Measurements from ENCODE around the gene UQCC5.

UQCC5 gene

DNA sequence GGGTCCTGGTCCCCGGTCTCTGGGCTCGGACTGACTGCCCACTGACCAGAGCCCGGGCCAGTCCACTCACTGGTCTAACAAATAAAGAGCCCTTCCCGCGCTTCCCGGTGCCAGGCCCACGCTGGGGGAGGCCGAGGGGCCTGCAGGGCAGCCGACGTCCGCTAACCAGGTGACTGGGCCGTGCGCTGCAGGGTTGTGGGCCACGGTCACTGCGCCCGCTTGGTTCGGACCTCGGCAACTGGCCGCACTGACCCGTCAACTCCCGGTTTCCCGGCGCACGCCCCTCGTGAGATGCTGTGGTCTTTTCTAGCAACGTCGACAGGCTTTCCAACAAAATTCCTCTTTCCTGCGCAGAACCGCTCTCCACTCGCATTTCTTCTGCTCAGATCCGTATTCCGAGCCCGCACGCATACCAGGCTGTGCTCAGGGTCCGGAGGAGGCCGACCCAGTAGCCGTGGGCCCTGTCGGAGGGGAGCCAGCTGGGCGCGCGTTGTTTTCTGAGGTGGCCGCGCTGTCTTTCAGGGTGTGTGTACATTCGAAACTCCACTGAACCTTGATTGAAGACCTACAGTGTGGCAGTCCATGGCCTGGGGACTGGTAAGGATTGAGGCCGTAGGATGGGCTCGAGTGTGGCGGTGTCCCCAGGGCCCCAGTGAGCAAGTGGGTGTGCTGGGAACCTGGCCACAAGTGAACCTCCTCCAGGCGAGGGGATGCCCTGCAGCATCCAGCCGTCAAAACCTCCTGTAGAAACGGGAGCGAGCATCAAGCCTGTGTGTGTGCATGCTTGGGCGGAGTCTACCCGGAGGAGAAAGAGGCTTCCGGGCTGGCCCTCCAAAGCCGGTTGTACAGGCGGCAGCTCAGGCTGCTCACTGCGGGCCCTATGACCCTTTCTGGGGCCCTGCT lies 1.9 kb upstream of the UQCC5 start:
- DNase-seq (ENCODE audit: low read depth in 2 of 2), result no peak

DNA sequence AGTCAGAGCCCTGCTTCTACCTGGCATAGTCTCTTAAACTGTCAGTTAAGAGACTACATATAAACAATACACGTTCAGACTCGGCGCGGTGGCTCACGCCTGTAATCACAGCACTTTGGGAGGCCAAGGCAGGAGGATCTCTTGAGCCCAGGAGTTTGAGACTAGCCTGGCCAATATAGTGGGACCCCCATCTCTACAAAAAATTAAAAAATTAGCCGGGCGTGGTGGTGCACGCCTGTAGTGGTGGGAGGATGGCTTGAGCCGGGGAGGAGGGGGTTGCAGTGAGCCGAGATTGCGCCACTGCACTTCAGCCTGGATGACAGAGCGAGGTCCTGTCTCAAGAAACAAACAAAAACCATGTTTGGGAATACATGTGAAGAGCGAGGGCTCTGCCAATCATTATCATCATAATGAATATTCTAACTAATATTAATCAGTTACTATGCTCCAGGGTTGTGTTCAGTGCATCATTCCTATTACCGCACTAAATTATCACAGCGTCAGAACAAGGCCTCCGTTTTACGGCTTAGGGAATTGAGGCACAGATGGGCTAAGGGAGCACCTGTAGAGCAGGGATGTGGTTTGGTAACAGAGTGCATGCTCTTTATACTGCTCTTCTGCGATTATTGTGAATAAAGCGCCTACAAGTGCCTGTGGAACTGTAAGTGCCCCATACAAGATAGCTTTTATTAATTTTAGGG lies 844 bp upstream of the UQCC5 start:
- no peak for DNase-seq (ENCODE audit: low read depth in 2 of 2)

DNA sequence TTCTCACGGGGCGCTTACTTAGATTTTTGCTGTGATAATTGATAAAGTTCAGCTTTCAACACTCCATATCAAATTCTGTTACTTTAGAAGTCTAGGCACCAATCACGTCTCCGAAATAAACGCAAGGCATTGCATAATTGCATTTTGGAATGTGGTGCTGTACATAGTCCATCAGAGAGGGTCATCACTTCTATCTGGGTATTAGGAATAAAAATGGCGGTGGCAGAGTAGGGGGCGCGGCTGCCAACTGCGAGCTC lies 365 bp upstream of the UQCC5 start:
- DNase-seq (ENCODE audit: low read depth in 2 of 2), result no peak

DNA sequence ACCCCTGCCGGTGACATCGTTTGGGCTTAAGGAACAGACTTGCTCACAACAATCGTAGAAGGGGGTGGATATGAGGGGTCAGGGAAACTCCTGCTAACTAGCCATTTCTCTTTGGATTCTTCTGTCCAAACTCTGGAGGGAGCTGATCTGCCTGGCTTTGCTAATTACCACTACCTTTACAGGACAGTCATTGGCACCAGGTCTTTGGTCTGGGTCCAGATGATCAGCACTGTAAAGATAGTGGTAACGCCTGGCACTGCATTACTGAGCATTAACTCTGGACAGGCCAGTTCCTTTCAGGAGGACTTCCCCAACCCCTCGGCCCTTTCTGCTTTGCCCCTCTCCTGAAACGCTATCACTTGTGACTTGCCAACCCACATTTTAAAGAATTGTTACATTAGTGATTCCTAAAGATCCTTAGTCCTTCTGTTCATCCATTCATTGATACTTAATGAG lies 788 bp downstream of the UQCC5 start:
- DNase-seq (ENCODE audit: low read depth in 2 of 2), result no peak

DNA sequence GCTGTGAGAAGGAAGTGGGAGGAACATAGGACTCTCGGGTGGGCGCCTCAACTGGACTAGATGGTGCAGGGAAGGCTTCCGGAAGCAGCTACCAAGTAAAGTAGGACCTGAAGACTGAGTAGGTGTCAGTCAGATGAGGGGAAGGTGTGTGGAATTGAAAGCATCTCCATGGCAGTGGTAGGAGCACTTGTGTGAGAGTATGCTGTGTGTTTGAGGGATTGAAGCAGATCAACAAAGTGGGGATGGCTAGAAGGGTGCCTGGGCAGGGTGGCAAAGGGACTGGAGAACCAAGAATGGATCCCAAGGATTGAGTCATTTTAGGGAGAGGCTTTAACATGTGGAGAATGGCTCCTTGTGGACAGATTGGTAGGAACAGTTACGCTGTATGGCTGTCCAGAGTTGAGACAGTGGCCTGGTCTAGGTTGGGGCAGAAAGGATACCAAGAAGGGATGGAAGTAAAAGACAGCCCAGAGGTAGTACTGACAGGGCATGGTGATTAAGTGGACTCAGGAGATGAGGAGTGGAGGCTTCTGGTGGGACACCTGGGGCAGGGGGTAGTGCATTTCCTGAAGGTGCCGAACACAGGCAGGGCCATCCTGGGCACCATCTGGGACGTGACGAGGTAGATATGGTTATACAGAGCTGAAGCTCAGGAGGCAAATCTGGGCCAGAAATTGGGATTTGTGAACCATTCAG lies 1.5 kb downstream of the UQCC5 start:
- no peak for DNase-seq (ENCODE audit: low read depth in 2 of 2)

DNA sequence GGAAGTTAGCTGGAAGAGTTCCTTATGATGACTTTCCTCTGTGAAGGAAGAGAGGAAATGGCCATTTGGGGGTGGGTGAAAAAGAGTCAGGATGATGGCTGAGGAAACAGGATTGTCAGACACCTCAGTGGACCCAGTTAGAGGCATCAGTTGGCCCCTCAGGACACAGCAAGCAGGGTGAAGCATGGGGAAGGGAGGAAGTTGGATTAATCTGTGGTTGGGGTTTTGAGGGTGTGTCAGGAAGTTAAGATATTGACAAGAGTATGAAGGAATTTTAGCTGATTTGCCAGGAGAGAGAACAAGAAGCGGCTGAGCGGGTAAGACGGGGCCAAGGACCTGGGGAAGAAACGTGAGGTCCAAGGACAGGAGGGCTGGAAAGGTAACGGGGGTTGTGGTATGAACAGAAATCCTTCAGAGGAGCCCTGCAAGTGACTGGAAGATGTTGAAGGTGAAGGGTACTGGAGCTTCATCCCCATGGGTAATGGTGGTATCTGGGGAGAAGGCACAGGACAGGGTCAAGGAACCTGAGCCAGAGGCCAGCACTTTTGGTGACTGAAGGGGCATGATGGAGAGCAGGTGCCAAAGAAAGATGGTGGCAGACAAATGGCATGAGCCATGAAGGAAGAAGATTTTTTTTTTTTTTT lies 2.7 kb downstream of the UQCC5 start:
- no peak for DNase-seq (ENCODE audit: low read depth in 2 of 2)

DNA sequence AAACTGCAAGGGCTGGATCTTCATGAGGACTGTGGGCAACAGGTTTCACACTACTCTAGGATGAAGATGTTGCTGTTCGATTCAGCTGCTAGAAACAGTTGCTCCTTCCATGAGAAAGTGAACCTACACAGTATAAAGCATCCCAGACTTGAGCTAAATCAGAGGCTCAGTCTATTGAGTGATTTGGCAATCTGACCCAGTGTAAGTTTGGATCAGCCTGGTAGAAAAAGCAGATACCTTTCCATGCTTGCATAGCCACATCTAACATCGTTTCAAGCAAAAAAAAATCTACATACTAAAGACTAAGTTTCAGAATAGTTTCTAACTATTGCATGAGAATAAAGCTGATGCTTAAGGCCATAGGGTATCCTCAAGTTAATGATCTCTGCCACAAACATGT lies 4.6 kb downstream of the UQCC5 start:
- DNase-seq (ENCODE audit: low read depth in 2 of 2), result no peak

DNA sequence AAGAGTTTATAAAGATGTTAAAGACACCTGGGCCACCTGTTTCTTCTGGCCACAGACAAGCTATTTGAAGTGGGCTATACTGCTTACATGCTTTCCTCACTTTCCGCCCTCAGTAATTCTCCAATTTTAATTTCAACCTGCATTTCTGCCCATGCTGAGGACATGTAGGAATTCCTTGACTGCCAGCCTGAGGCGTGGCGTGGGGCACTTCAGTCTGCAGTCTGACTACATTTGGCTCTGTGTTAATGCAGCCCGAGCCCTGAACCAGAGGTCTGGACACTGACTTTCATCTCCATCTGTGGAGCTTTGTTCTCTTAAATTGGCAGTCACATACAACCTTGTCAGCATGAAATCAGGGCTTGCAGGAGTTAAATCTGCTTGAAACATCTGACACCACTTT lies 8.5 kb downstream of the UQCC5 start:
- no peak for DNase-seq (ENCODE audit: low read depth in 2 of 2)

DNA sequence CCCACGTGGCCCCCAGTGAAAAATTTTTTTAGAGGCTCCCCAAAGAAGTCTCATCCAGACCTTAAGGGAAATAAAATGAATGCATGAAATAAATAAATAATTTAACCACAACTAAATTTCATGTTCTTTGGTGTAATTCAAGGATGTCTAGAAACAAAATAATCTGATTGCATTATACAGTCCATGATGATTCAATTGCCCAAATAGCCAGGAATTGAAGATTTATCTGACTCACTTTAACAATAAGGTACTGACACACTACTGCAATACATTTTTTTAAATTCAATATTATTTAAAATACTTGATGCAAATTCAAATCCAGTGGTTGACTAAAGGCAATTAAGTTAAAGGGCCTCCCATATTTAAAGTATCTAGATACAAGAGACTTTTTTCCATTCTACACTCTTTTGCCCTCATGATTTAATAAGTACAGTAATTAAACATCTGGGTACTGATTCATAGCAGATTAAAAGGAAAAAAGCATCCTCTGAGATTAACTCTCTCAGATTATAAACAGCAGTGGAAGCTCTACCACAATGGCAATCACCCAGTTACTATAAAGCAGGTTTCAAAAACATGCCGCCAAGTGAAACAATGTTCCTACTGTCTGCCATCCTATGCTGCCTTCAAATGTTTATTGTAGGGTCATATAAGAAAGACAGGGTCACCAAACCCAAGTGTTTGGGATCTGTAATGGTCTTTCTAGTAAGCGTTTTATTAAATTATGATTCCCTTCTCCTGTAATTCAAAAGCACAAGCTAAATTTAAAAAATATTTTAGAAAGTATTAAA lies 9.9 kb downstream of the UQCC5 start:
- DNase-seq (ENCODE audit: low read depth in 2 of 2), result no peak

DNA sequence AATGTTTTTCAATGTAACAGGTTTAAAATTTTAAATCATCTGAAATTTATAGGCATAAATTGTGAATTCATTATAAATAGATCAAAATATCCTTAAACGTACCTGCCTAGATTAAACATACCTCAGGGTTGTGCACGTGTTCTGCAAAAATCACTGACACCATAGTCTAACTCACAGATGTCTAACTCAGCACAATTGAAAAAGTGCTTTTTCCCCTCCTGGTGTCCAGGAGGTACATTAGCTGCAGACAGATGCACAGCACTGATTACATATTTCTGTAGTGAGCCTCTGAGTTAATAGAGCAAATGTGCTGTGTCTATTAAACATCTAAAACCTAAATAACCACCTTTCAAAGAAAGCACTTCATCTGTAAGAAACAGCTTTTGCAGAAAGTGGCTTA lies 10.7 kb downstream of the UQCC5 start:
- DNase-seq (ENCODE audit: low read depth in 2 of 2), result no peak

DNA sequence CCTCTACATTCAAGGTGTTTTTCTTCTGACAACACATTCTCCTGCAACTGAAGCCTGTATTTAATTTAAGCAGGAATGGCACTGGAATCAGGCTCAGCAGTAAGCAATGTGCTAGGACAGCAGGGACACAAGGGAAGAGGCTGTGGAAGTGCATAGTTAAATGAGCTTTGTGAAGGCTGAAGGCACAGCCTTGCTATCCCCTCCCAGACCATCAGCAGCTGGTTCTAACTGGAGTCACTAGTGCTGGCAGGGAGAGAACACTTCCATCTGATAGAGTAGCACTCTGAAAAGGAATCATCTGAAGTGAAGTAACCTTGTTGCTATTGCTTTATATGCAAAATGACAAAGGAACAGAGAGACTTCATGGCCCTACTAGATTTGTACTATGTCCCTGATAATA lies 14.7 kb downstream of the UQCC5 start:
- DNase-seq (ENCODE audit: low read depth in 2 of 2), result no peak

DNA sequence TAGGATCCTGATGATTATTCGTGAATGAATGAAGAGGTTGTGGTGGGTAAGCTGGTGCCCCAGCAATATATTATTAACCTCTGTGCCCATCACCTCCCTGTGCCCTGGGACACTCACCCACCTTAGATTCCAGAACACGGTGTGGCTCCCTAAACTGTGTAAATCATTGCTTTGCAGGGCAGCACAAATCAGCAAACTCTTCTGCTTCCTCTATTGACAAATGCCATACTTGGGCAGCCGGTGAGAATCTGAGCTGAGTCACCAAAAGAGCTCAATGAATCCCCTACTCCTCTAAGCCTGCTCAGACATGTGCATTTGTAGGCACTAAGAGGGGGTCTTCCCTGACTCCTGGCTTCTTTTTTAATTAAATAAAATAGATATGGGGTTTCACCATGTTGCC lies 15.7 kb downstream of the UQCC5 start:
- DNase-seq (ENCODE audit: low read depth in 2 of 2), result no peak

DNA sequence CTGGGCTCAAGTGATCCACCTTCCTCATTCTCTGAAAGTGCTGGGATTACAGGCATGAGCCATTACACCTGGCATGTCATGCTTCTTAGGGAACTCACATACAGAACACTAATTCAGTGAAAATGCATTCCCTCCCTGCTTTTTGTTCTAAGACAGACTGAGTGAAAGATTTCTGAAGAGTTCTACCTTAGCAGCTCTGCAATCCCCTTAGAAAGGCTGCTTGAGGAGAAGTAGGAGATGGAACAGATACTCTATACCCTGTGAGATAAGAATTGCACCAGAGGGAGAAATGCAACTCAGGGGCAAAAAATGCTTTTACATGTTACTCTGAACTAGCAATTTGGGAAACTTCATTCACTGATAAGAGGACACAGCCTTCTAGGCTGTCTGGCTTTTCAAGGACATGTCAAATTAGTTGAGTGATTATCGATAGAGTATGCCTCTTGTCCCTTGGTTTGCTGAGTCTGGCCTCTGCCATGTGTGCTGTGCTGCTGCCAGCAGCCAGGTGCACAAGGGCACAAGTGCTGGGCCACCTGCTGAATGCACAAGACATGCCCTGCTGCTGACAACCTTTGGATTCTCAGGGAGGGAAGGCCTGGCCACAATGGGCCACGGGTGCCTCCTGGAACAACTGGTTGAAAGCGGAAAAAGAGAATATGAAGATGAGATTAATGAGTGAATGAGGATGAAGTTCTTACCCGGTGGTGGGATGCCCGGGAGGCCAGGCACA lies 17.8 kb downstream of the UQCC5 start:
- DNase-seq (ENCODE audit: low read depth in 2 of 2), result no peak

DNA sequence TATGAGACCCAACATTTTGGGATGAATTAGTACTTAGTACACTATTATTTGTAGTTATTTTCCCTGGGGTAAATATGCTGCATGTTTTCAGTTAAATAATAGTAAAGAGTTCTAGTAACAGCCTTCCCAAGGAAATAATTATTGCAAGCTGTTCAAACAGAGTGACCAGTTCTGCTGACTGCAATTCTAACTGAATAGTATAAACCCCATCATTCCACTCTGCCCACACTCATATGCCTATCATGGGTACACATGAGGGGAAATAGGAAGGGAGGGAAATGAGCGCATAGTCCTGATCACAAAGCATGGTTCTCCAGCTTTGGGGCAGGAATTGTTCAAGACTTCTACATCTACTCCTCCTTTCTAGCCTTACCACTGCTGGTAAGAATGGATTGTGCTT lies 18.7 kb downstream of the UQCC5 start:
- no peak for DNase-seq (ENCODE audit: low read depth in 2 of 2)

DNA sequence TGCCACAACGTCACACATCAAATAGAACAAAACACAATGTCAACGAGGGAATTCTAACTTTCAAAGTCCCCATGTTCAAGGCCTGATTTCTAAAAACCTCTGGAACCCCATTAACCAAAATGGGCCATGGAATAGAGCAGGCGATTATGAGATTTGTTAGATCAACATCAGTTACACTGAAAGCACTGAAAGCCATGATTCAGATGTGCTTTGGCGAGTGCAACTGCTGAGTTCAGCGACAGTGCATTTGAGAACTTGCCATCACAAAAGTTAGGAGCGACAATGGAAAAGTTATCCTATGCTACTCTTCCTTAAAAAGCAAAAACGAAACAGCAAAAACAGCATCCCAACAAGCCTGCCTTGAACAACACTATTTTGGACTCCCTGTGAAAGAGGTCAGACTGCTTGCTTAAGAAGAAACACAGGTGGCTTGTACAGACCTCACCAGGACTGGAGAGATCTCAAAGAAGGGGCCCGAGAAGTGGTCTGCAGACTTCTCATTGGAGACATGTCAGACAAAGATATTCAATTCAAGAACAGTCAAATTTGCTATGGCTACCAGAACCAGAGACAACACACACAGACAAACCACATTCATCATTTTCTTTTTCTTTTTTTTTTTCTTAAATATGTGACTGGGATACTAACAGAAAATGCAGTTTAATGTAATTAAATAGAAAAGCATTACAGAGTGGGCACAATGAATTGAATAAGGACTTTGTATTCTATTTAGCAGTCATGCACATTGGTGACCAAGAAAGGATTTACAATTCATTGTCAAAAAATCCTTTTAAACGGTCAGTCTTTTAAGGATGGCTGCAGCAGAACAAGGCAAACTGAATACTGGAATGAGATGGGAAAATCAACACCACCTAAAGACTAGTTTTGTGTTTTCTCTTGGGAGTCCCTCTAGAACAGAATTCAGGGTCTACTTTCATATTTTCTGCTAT lies 20.9 kb downstream of the UQCC5 start:
- no peak for DNase-seq (ENCODE audit: low read depth in 2 of 2)

DNA sequence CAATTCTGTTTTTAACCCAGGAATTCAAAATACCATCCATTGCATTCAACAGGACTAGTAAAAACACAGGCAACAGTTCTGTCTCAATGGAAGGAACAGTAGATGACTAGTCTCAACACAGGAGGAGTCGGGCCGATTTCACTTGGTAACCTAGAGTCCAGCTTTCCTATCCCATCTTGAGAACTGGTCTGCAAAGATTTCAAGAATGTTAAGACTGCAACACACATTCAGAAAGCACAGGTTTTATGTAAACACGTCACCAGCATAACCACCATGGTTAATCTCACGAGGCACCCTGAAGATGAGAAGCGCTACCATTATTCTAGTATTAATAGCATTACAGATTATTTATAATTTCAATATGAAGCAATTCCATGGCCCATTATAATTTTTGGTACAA lies 22.0 kb downstream of the UQCC5 start:
- no peak for DNase-seq (ENCODE audit: low read depth in 2 of 2)

DNA sequence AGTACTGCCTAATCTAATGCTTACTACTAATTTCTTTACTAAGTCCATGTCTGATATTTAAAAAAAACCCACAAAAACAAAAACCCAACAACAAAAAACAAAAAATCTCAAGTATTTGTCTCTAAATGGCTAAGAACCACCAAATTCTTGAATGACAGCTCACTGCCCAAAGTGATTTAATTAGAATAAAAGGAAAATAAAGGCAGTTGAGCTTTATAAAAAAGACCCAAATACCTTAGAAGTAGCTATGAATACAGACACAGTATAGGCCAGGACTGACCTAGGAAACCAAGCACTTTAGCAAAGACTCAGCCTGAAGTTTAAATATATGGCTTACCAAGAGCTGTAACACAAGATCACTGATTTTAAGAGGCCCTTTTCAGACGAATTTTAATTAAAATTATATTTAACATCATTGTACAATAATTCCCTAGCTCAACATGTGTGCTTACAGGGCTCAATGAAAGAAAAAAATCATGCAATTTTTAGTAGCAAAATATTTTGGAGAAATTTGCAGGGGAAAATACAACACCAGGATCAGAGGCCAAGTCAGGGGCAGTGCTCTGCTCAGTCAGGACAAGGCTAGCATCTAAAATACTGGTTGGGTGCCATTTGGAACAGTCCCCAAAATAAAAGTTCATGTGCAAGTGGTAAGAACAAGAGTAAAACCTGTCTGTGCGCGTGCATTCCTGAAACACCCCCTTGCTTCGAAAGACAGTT lies 24.8 kb downstream of the UQCC5 start:
- DNase-seq (ENCODE audit: low read depth in 2 of 2), result no peak

DNA sequence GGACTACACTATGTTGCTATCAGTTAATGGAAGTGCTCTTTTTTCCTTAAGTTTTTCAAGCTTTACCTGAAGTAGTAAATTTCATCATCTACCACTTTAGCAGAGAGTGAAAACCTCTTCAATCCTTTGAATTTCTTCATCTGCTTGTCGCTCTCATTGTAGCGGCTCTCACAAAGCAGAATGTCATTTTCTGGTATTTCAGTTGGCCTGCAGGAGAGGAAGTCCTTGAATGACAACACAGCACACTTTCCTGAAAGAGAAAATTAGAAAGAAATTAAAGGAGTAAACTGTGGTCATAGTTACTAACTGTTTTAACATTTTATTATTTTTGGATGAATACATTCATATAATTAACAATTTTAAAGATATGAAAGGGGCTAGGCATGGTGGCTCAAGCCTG lies 27.6 kb downstream of the UQCC5 start:
- no peak for DNase-seq (ENCODE audit: low read depth in 2 of 2)

DNA sequence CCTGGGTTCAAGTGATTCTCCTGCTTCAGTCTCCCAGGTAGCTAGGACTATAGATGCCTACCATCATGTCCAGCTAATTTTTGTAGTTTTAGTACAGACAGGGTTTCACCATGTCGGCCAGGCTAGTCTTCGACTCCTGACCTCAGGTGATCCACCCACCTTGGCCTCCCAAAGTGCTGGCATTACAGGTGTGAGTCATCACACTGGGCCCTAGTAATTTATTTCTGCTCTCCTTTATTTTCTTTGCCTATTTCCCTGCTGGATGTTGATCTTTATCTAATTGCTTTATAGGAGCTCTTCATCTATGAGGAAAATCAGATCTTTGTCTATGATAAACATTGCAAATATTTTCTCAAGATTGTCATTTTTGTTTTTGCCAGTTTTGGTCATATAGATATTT lies 31.7 kb downstream of the UQCC5 start:
- DNase-seq (ENCODE audit: low read depth in 2 of 2), result no peak
